Measurements from ENCODE around the gene OR6K2.

Gene OR6K2

GRCh38 chr1:158681606-158682005 is 18.8 kb downstream of the OR6K2 start:
- DNase-seq: no peak

- no peak for DNase-seq
These were observed 21.2 kb downstream of the OR6K2 start for GRCh38 chr1:158679289-158679688.

- peak; percentile 84 for DNase-seq
These were observed 24.7 kb downstream of the OR6K2 start for GRCh38 chr1:158675563-158676323.

- DNase-seq: no peak
These were observed 26.1 kb downstream of the OR6K2 start for GRCh38 chr1:158674302-158674701.

- DNase-seq: no peak
These were observed 34.4 kb downstream of the OR6K2 start for GRCh38 chr1:158666037-158666436.

- DNase-seq: peak; percentile 84
These were observed 45.9 kb downstream of the OR6K2 start for GRCh38 chr1:158654571-158654970.

GRCh38 chr1:158654086-158654485 is 46.4 kb downstream of the OR6K2 start:
- DNase-seq: peak; percentile 47

GRCh38 chr1:158652721-158653334 is 47.6 kb downstream of the OR6K2 start:
- DNase-seq: no peak
